Forelimb muscle (tissue), 1 donor: Measurements from ENCODE around the gene KIAA1755. TPM values are rescaled to one million over a fixed set of nuclear protein-coding genes. Genes with fewer than 3 reads are reported as not detected.

ENCODE experiments used
- DNase-seq: peaks from one replicate; pipeline ENCODE4 v3.0.0-alpha.2; 2013; ENCODE audit warnings: low read depth
- polyA plus RNA-seq: library from polyadenylated mRNA; unstranded; fragments of 120-200 nt; gene quantifications from one replicate; pipeline ENCODE4 v1.2.1, GENCODE V29; 2013; ENCODE audit not compliant: insufficient read length

Gene KIAA1755
- polyA plus RNA-seq, 1 donor: 8.1 TPM

- no peak for DNase-seq
These were observed 19.3 kb downstream of the KIAA1755 start for GRCh38 chr20:38241201-38241600.

- DNase-seq: no peak
These were observed 21.1 kb downstream of the KIAA1755 start for GRCh38 chr20:38239441-38239840.

- no peak for DNase-seq
These were observed 21.7 kb downstream of the KIAA1755 start for GRCh38 chr20:38238829-38239228.

- no peak for DNase-seq
These were observed 23.2 kb downstream of the KIAA1755 start for GRCh38 chr20:38237381-38237780.

- no peak for DNase-seq
These were observed 28.9 kb downstream of the KIAA1755 start for GRCh38 chr20:38231531-38232121.

- no peak for DNase-seq
These were observed 29.5 kb downstream of the KIAA1755 start for GRCh38 chr20:38230957-38231526.

- no peak for DNase-seq
These were observed 30.3 kb downstream of the KIAA1755 start for GRCh38 chr20:38230253-38230551.

GRCh38 chr20:38229376-38230252 is 30.9 kb downstream of the KIAA1755 start:
- no peak for DNase-seq

GRCh38 chr20:38228436-38228835 is 32.1 kb downstream of the KIAA1755 start:
- no peak for DNase-seq

- no peak for DNase-seq
These were observed 32.8 kb downstream of the KIAA1755 start for GRCh38 chr20:38227420-38228360.

- no peak for DNase-seq
These were observed 34.0 kb downstream of the KIAA1755 start for GRCh38 chr20:38226553-38226952.

GRCh38 chr20:38225900-38226263 is 34.7 kb downstream of the KIAA1755 start:
- no peak for DNase-seq

- no peak for DNase-seq
These were observed 35.2 kb downstream of the KIAA1755 start for GRCh38 chr20:38225240-38225899.

GRCh38 chr20:38224531-38224930 is 36.0 kb downstream of the KIAA1755 start:
- DNase-seq: no peak

GRCh38 chr20:38223743-38224100 is 36.8 kb downstream of the KIAA1755 start:
- DNase-seq: no peak

- DNase-seq: no peak
These were observed 37.4 kb downstream of the KIAA1755 start for GRCh38 chr20:38222923-38223742.

- no peak for DNase-seq
These were observed 38.2 kb downstream of the KIAA1755 start for GRCh38 chr20:38222231-38222922.

GRCh38 chr20:38221119-38221589 is 39.4 kb downstream of the KIAA1755 start:
- DNase-seq: no peak

- DNase-seq: no peak
These were observed 39.9 kb downstream of the KIAA1755 start for GRCh38 chr20:38220587-38221118.
